Activated CD8-positive, alpha-beta T cell treated with anti-CD3 and anti-CD28 coated beads for 36 hours (primary cell): ENCODE data around the gene IL17RB. TPM values are rescaled to one million over a fixed set of nuclear protein-coding genes. Genes with fewer than 3 reads are reported as not detected.

Experiments used
- ATAC-seq: fragments of 200-7000 bp; cut with Tn5 transposase; one replicate; pipeline ENCODE4 v1.10.0; 2021; ENCODE audit warnings: mild to moderate bottlenecking, moderate library complexity
- CTCF ChIA-PET: fragments of 350-600 bp; sonication (Branson Sonifier 250); formaldehyde crosslinking; loops from one replicate; lab custom pipeline; 2021; ENCODE audit warnings: antibody characterized with exemption; lab: Charles Lee
- POLR2A ChIA-PET: fragments of 350-600 bp; sonication (Branson Sonifier 250); formaldehyde crosslinking; loops from one replicate; lab custom pipeline; 2021; ENCODE audit warnings: antibody characterized with exemption; lab: Charles Lee
- DNase-seq: peaks from one replicate; pipeline ENCODE4 v3.0.0-alpha.2; 2020
- H3K27ac Mint-ChIP-seq: one replicate; pipeline ENCODE4 v1.8.0; 2021; ENCODE audit warnings: mild to moderate bottlenecking, mixed read lengths
- H3K27me3 Mint-ChIP-seq: one replicate; pipeline ENCODE4 v1.8.0; 2021; ENCODE audit warnings: mixed read lengths
- H3K36me3 Mint-ChIP-seq: one replicate; pipeline ENCODE4 v1.8.0; 2021; ENCODE audit warnings: low read depth, mixed read lengths
- H3K4me1 Mint-ChIP-seq: one replicate; pipeline ENCODE4 v1.8.0; 2021; ENCODE audit warnings: low read depth, mixed read lengths
- H3K4me3 Mint-ChIP-seq: one replicate; pipeline ENCODE4 v1.8.0; 2021; ENCODE audit warnings: mild to moderate bottlenecking, moderate library complexity, mixed read lengths
- H3K9me3 Mint-ChIP-seq: one replicate; pipeline ENCODE4 v1.8.0; 2021; ENCODE audit warnings: mixed read lengths
- CTCF ChIP-seq: fragments of 200-600 bp; IDR thresholded peaks from one replicate; pipeline ENCODE4 v1.8.0; 2022; ENCODE audit warnings: antibody characterized with exemption, mild to moderate bottlenecking
- intact Hi-C: fragments of 100-400 bp; cut with micrococcal nuclease; formaldehyde crosslinking; loops from one replicate; pipeline ENCODE4 v1.10.0; 2022
- total RNA-seq, 2 experiments: library from RNA; stranded (reverse); gene quantifications; one replicate each; pipeline ENCODE4 v1.2.3, GENCODE V29; 2021

IL17RB gene
- total RNA-seq, 2 experiments from 2014 or later, result not detected

- Mint-ChIP-seq H3K36me3 (no peaks in the 10 kb centered on the region), H3K4me3 (no peak overlapping the region), H3K9me3 (no peaks in the 10 kb centered on the region), H3K27ac (no peak overlapping the region), H3K27me3 (no peaks in the 10 kb centered on the region), H3K4me1 (no peaks in the 10 kb centered on the region)
- intact Hi-C loops, result no loop called here
- DNase-seq (no peak), ATAC-seq (no peak)
- CTCF ChIA-PET, result interaction anchor here (0.6 kb wide), 1 partner anchor 9 kb away, joined by 3 read pairs; no protein-coding TSS in a partner anchor
- no peak for TF ChIP-seq CTCF
- POLR2A ChIA-PET, result no interaction called here
Observed at GRCh38 chr3:53836084-53836872, 10.1 kb upstream of the IL17RB start.

GRCh38 chr3:53837331-53837730 is 9.0 kb upstream of the IL17RB start:
- intact Hi-C loops, result no loop called here
- POLR2A ChIA-PET, result no interaction called here
- Mint-ChIP-seq H3K9me3 (no peaks in the 10 kb centered on the region), H3K27me3 (no peaks in the 10 kb centered on the region), H3K4me3 (no peak overlapping the region), H3K36me3 (no peaks in the 10 kb centered on the region), H3K27ac (no peak overlapping the region), H3K4me1 (no peaks in the 10 kb centered on the region)
- CTCF ChIA-PET, result interaction anchor here (0.6 to 0.7 kb wide), 2 partner anchors 8 to 1795 kb away, joined by 3 read pairs; no protein-coding TSS in a partner anchor
- peak; percentile 39 for ATAC-seq
- peak; percentile 15 for DNase-seq
- no peak for TF ChIP-seq CTCF

- H3K4me1 Mint-ChIP-seq, result no peaks in the 10 kb centered on the region
- no peaks in the 10 kb centered on the region for H3K36me3 Mint-ChIP-seq
- ATAC-seq, result no peak
- no peak overlapping the region for H3K27ac Mint-ChIP-seq
- H3K4me3 Mint-ChIP-seq, result no peak overlapping the region
- ChIA-PET CTCF (no interaction called here), POLR2A (no interaction called here)
- intact Hi-C loops, result no loop called here
- no peak for TF ChIP-seq CTCF
- H3K27me3 Mint-ChIP-seq, result peaks cover 23% of the 10 kb centered on the region
- no peak for DNase-seq
- H3K9me3 Mint-ChIP-seq, result no peaks in the 10 kb centered on the region
Observed at GRCh38 chr3:53841296-53841695, 5.1 kb upstream of the IL17RB start.

- ChIA-PET CTCF (no interaction called here), POLR2A (no interaction called here)
- H3K4me1 Mint-ChIP-seq, result no peaks in the 10 kb centered on the region
- peaks cover 30% of the 10 kb centered on the region for H3K27me3 Mint-ChIP-seq
- no peak overlapping the region for H3K27ac Mint-ChIP-seq
- H3K4me3 Mint-ChIP-seq, result no peak overlapping the region
- H3K36me3 Mint-ChIP-seq, result no peaks in the 10 kb centered on the region
- intact Hi-C loops, result no loop called here
- ATAC-seq (no peak), DNase-seq (no peak)
- H3K9me3 Mint-ChIP-seq, result no peaks in the 10 kb centered on the region
- no peak for TF ChIP-seq CTCF
Observed at GRCh38 chr3:53842436-53843194, 3.8 kb upstream of the IL17RB start.
